ENCODE results near the gene SVIL. TPM values are rescaled to one million over a fixed set of nuclear protein-coding genes. Genes with fewer than 3 reads are reported as not detected.
A peak's percentile ranks its signal among the peaks of the same experiment; 100 is the strongest.

The SVIL gene
- polyA plus RNA-seq, 1 donor (not counting 4 experiments of a cell fraction or from before 2014, with no cell fraction given): 16.2 TPM

- Histone ChIP-seq H3K9me1 (ENCODE audit: control insufficient read depth, extremely low read depth, insufficient read depth, low read length) (no peaks in the 10 kb centered on the region), H3K4me1 (ENCODE audit: control insufficient read depth, extremely low read depth, insufficient read depth, low read length) (peaks cover 24% of the 10 kb centered on the region), H3K4me2 (ENCODE audit: control insufficient read depth, extremely low read depth, insufficient read depth, low read depth, low read length) (no peak overlapping the region), H3K4me3 (ENCODE audit: control insufficient read depth in 2 of 3, extremely low read depth in 1 of 3, insufficient read depth in 2 of 3, low read depth in 1 of 3, low read length in 3 of 3) (no peak overlapping the region), H3K27ac (ENCODE audit: control insufficient read depth, insufficient read depth, low read length) (no peak overlapping the region), H2AFZ (ENCODE audit: control insufficient read depth, low read length) (no peak overlapping the region), H3K9ac (ENCODE audit: control insufficient read depth, extremely low read depth, insufficient read depth, low read length) (no peak overlapping the region), H4K20me1 (ENCODE audit: control insufficient read depth, extremely low read depth, insufficient read depth, low read length) (no peaks in the 10 kb centered on the region), H3K9me3 (ENCODE audit: control insufficient read depth, low read depth, low read length) (peaks cover 9% of the 10 kb centered on the region), H3K79me2 (ENCODE audit: control insufficient read depth, insufficient read depth, low read length) (peaks cover 8% of the 10 kb centered on the region), H3K36me3 (ENCODE audit: control insufficient read depth in 2 of 2, extremely low read depth in 1 of 2, insufficient read depth in 2 of 2, low read length in 2 of 2) (peaks cover 2 to 7% of the 10 kb centered on the region in 2 experiments), H3K27me3 (ENCODE audit: control insufficient read depth, extremely low read depth, insufficient read depth, low read length) (no peaks in the 10 kb centered on the region)
- TF ChIP-seq EZH2 (IDR thresholded peaks at IDR 0.05; ENCODE audit: low read length) (no peak), CTCF (optimal IDR thresholded peaks at IDR 0.05 in 1 of 3, IDR thresholded peaks at IDR 0.05 in 1 of 3, conservative IDR thresholded peaks at IDR 0.05 in 1 of 3; ENCODE audit: extremely low read depth in 1 of 3, insufficient read depth in 2 of 3, low read length in 3 of 3) (no peak)
- DNase-seq (ENCODE audit: low read depth, low spot score): no peak
- dilution Hi-C loops (cut with MboI; ENCODE audit: extremely low pct_ligation_motif_present, low sequenced_read_pairs): no loop called here
- no peak for FAIRE-seq
These were observed 36.0 kb upstream of the SVIL start for GRCh38 chr10:29670761-29671160.

- Histone ChIP-seq H3K27ac (ENCODE audit: control insufficient read depth, insufficient read depth, low read length) (peak overlapping the region; percentile 60), H3K4me1 (ENCODE audit: control insufficient read depth, extremely low read depth, insufficient read depth, low read length) (peaks cover 24% of the 10 kb centered on the region), H2AFZ (ENCODE audit: control insufficient read depth, low read length) (no peak overlapping the region), H3K4me2 (ENCODE audit: control insufficient read depth, extremely low read depth, insufficient read depth, low read depth, low read length) (peak overlapping the region; percentile 30), H4K20me1 (ENCODE audit: control insufficient read depth, extremely low read depth, insufficient read depth, low read length) (no peaks in the 10 kb centered on the region), H3K9ac (ENCODE audit: control insufficient read depth, extremely low read depth, insufficient read depth, low read length) (no peak overlapping the region), H3K79me2 (ENCODE audit: control insufficient read depth, insufficient read depth, low read length) (peaks cover 4% of the 10 kb centered on the region), H3K27me3 (ENCODE audit: control insufficient read depth, extremely low read depth, insufficient read depth, low read length) (no peaks in the 10 kb centered on the region), H3K36me3 (ENCODE audit: control insufficient read depth in 2 of 2, extremely low read depth in 1 of 2, insufficient read depth in 2 of 2, low read length in 2 of 2) (no peaks in the 10 kb centered on the region), H3K9me3 (ENCODE audit: control insufficient read depth, low read depth, low read length) (no peaks in the 10 kb centered on the region), H3K9me1 (ENCODE audit: control insufficient read depth, extremely low read depth, insufficient read depth, low read length) (no peaks in the 10 kb centered on the region), H3K4me3 (ENCODE audit: control insufficient read depth in 2 of 3, extremely low read depth in 1 of 3, insufficient read depth in 2 of 3, low read depth in 1 of 3, low read length in 3 of 3) (no peak overlapping the region)
- TF ChIP-seq EZH2 (IDR thresholded peaks at IDR 0.05; ENCODE audit: low read length): no peak
- TF ChIP-seq CTCF (optimal IDR thresholded peaks at IDR 0.05 in 1 of 3, IDR thresholded peaks at IDR 0.05 in 1 of 3, conservative IDR thresholded peaks at IDR 0.05 in 1 of 3; ENCODE audit: extremely low read depth in 1 of 3, insufficient read depth in 2 of 3, low read length in 3 of 3): no peak
- dilution Hi-C loops (cut with MboI; ENCODE audit: extremely low pct_ligation_motif_present, low sequenced_read_pairs): no loop called here
- peak; percentile 66 for FAIRE-seq
- DNase-seq (ENCODE audit: low read depth, low spot score): no peak
These were observed 34.4 kb upstream of the SVIL start for GRCh38 chr10:29669149-29669548.

Measured in keratinocyte (primary cell).